Measurements from ENCODE around the gene ADGRG2.

DNA sequence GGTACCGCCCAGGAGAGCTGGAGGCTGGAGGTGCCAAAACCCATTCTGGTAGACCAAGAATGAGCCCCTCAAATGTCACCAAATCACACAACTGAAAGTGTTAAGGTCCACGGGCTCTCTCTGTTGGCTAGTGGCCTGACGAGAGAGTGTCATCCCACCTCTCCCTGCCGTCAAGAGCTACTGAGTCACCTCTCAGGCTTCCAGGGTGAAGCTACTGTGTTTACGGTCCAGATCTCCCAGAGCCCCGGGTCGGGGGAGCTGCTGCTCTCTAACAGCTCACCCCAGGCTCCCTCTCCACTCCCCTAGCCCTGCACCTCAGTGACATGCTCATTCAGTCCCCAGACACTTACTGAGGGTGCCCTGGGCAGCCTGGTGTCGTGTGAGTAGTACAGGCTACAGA is 59.2 kb downstream of the ADGRG2 start:
- TF ChIP-seq, protein P1, sequence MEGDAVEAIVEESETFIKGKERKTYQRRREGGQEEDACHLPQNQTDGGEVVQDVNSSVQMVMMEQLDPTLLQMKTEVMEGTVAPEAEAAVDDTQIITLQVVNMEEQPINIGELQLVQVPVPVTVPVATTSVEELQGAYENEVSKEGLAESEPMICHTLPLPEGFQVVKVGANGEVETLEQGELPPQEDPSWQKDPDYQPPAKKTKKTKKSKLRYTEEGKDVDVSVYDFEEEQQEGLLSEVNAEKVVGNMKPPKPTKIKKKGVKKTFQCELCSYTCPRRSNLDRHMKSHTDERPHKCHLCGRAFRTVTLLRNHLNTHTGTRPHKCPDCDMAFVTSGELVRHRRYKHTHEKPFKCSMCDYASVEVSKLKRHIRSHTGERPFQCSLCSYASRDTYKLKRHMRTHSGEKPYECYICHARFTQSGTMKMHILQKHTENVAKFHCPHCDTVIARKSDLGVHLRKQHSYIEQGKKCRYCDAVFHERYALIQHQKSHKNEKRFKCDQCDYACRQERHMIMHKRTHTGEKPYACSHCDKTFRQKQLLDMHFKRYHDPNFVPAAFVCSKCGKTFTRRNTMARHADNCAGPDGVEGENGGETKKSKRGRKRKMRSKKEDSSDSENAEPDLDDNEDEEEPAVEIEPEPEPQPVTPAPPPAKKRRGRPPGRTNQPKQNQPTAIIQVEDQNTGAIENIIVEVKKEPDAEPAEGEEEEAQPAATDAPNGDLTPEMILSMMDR (IDR thresholded peaks at IDR 0.05 in 2 of 3, conservative IDR thresholded peaks at IDR 0.05 in 1 of 3; ENCODE audit: borderline replicate concordance in 1 of 3, insufficient read depth in 1 of 3, low read depth in 2 of 3, low read length in 2 of 3), result no peak
- TF ChIP-seq CEBPB (IDR thresholded peaks at IDR 0.05; ENCODE audit: low read depth) (no peak), FOSL1 (IDR thresholded peaks at IDR 0.05; ENCODE audit: low read depth) (no peak), ZFX (IDR thresholded peaks at IDR 0.05) (no peak)

All from HCT116 (cell line).